Activated CD8-positive, alpha-beta memory T cell treated with anti-CD3 and anti-CD28 coated beads for 48 hours (primary cell): ENCODE results near the gene PLCD3.

ENCODE experiments used
- DNase-seq, 3 experiments: peaks; one replicate each; pipeline ENCODE4 v3.0.0-alpha.2; 2020; ENCODE audit warnings: low read depth in 2 of 3, low spot score in 2 of 3

The PLCD3 gene

DNA sequence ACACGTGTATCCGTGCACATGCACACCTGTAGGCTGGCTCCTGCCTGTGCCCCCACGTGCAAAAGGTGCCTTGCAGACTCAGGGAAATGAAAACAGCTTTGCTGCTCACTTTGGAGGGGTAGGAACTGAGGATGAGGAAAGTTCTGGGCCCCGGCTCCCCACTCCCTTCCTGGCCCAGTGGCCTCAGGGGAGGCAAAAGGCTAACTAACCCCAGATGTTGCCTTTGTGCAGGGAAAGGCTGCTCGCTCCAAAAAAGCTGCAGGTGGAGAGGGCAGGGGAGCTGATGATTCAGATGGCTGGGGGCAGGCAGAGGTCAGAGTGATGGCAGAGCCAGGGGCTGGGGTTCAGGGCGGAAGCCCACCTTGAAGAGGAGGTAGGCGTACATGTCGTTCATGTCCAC is 12.4 kb downstream of the PLCD3 start:
- DNase-seq = no peak

DNA sequence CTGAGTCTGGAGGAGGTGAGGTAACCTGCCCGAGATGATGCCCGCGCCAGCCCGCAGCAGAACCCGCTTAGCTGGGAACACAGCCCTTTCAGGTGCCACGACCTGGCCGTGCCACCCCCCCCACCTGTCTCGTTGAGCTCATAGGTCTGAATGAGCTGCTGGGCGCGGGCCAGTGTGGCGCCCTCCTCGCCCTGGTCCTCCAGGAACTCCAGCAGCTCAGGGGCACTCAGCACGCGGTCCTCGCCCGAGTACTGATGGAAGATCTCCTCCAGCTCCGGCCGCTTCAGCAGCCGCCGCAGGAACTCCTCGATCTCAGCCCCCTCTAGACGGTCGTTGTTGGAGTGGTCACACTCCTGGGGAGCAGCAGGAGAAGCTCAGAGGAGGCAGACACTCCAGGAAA is 13.6 kb downstream of the PLCD3 start:
- DNase-seq = no peak

DNA sequence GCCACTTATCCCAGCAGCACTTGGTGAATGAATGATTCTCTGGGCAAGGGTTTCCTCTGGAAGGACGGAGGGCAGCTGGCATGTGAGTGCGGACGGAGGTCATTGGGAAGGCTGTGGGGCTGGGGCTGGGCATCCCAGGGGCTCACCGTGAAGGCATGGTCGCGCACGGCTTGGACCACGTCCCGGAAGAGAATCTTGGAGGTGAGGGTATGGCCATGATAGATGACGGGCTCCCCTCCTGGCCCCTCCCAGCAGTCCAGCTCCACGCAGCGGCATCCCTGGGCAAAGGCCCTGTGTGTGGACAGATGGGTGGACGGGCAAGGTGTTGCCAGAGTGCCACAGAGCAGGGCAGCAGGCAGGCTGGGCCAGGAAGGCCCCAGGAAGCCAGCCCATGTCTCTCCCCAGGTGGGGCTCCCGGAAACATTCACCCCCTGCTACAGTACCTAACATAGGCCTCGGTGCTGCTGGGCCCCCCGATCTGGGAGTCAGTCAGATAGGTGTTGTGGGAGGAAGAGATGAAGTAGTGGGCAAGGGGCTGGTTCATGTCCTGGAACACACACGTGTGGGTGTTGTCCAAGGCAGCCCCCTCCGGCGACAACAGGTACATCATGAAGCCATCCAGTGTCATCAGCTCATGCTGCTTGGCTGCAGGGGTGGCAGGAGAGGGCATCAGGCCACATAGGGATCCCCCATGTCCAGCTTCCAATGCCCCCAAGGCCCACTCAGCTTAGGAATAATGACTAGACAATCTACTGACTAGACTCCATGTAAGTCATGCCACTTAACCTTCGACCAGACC is 14.3 kb downstream of the PLCD3 start:
- no peak for DNase-seq

DNA sequence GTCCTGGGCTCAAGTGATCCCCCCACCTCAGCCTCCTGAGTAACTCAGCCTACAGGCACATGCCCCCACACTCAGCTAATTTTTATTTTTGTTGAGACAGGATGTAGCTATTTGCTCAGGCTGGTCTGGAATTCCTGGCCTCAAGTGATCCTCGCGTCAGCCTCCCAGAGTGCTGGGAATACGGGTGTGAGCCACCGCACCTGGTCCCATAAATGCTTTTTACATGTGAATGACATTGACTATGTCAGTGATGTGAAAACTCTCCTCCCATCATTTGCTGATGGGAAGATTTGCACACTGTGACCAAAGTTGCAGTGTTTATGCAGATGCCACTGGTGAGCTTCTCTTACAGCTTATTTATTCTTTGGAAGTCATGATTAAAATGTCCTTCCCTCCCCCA is 15.0 kb downstream of the PLCD3 start:
- no peak for DNase-seq

DNA sequence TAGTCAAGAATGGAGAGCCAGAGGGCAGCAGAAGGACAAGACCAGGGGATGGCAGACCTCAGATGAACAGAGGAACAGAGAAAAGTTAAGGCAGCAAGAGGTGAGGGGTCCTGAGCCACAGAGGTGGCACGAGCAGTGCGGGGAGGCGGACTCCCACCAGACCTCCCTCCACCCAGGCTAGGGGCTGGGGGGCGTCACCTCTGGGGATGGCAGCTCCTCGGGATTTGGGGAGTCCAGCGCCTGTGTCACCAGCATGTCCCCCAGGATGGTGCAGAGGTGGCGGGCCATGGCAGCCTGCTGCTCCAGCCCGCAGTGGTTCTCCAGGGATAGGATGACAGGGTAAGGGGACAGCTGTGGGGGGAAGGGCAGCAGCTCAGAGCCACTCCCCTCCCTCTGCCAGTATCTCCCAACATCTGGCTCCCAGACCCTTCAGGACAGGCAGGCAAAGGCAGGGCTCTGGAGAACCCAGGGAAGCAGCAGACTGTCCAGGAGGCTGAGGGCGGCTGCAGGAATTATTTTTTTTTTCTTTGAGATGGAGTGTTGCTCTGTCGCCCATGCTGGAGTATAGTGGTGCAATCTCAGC is 15.8 kb downstream of the PLCD3 start:
- DNase-seq = no peak

DNA sequence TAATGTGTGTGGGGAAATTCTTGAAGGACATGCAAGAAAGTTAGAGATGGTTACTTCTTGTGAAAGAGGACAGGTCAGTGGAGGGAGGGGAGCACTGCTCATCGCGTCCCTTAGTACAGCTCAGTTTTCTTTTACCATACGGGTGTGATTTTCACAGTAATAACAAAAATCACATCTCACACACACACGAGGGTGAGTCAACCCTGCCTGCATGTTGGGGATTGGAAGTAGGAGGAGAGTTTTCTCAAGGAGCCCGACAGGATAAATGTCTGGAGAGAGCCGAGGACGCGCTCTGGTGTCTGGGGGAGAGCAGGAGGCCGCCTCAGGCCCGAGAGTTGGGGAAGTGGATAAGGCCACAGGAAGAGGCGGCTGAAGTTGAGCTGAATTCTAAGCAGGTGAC is 16.4 kb downstream of the PLCD3 start:
- no peak for DNase-seq

DNA sequence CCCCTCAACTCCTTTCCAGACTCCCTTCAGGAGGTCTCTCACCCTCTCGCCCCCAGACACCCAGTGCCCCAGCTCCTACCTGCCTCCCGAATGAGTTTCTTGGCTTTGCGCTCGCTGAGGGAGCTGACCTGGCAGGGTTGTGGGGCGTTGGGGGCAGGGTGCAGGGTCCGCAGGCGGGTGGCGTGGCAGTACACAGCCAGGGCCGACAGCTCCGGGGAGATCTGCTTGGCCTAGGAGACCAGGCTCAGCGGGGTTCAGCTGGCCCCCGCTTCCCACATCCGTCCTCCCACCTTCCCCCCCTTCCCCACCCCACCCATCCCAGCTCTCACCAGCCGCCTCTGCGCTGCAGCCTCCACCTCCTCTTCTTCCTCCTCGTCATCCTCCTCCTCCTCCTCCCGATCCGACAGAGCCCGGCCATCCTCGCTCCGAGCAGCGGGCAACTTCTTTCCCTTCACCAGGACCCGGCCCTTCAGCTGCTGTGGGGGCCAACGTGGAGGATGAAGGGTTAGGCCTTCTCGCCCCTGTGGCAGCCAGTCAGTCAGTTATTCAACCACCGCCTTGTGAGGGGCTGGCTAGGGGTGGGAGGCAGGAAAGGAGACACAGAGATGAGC is 17.2 kb downstream of the PLCD3 start:
- DNase-seq = no peak

DNA sequence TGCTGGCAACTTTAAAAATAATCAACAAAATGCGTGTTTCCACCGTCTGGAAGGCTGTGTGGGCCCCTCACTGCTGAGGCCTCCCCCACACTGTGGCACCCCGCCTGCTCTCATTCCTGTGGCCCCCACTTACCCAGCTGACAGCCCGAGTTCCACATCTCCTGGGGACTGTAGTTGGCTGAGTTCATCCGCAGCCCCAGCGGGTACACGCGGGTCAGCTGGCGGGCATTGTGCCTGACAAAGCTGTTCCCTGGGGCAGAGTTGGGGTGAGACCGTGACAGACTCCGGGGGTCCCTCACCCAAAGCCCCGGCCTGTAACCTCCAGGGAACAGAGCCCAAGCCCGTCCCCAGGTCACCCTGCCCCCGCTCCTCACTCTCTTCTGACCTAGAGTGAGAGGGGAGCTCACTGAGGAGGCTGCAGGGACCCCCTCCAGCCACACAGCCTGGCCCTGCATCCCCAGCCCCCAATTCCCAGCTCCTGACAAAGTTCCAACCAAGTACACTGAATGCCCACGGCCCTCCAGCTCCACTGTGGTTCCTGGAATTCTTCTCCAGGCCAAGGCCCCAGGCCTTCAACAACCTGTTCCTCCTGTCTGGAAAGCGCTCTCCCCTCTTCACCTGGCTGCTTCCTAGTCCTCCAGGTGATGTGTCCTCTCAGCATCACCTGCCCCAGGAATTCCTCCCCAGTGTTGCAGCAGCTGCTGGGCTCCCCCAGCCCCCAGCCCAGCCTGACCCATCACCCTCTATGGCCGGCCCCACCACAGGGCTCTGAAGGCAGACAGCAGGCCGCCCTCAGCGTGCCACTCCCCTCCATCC is 18.0 kb downstream of the PLCD3 start:
- no peak for DNase-seq

DNA sequence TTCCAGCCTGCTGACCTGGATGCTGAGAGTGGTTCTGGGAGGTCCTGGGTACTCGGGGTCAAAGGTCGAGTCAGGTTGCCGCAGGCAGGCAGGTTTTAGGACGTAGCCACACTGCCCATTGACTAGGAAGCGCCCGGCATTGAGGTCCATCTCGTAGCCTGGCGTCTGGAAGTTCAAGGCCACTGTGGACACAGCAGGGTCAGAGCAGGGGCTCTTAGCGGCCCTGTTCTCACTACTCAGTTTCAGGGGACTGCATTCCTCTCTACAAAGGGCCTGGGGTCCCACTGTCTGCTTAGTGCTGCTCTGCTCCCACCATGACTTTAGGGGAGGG is 18.9 kb downstream of the PLCD3 start:
- no peak for DNase-seq

DNA sequence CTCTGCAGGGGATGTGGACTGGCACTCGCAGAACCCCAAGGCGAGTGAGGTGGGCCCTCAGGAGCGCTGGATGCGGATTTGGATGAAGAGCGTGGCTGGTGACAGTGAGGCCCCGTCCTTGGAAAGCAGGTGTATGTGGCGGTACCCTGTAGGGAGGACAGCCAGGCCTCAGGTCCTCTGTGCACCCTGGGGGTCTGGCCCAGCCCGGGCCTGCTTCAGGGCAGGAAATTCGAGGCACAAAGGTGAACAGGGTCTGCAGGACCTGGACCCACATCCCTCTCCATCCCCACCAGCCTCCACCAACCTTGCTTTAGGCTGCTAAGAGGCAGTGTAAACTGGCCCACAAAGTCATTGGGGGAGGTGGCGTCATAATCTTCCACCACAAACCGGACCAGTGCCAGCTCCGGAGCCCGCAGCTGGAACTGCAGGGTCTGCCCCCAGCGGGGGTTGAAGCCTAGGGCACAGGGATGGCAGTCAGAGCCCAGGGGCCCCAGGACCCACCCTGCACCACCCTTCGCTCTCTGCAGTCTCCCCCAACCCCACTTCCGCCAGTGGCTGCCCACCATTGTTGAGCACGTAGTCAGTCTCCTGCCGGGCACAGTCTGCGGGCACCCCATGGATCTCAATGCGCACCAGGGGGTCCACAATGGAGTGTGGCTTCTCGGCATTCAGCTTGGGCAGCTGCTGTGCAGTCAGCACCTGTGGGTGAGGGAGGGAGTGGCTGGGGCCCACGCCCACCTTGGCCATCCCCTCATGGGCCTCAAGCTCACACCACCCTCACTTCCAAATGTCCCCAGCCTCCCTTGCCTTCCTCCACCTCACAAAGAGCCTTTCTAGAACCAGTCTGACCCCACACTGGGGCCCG is 19.5 kb downstream of the PLCD3 start:
- no peak for DNase-seq

DNA sequence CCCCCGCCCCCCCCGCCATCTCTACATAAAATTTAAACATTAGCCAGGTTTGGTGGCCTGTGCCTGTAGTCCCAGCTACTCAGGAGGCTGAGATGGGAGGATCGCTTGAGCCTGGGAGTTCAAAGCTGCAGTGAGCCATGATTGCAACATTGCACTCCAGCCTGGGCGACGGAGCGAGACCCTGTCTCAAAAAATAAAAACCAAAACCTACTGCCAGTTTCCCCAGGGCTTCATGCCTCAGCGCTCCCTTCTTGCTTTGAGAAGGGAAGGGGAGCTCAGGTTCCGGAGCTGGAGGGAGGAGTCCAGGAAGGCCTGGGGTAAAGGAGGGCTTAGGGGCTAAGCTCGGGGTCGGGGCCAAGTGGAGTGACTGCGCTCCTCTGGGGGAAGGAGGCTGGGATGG is 20.5 kb downstream of the PLCD3 start:
- DNase-seq = no peak

DNA sequence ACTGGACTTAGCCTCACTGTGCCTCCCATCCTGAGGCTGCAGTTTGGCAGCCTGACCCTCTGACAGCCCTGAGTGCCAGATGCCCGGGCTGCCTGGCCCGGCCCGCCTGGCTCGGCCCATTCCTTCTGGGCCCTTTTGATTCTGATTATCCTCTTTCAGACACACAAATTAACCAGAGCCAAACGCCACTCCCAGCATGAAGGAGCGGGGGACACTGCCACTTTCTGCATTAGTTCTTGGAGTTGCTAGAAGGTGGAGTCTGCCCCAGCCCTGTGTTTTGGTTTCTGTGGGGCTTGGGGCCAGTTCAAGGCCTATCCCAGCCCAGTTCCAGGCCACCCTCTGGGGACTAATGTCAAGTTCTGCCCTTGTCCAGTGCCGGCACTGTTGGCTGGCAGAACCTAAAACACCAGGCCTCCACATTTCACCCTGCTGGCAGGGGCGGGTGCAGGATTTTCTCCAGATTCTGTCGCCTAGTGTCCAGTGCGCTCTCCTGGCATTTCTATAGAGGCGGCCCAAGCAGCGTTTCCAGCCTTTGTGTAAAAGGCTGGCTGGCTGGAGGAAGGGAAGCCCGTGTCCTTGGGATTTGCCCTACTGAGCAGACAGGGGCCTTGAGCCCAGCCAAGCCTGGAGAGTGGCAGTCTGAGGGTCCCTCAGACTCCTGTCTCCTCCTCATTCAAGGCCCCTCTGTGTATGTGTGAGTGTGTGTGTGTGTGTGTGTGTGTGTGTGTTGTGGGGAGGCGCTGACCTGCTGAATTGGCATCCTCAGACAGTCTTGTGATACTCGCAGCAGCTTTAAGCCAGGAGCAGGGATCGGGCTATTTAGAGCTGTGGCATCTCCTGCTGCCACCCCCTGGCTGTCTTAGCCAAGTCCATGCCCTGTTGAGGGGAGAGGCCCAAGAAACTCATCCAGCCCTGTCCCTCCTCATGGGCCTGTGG is 21.4 kb downstream of the PLCD3 start:
- DNase-seq = no peak

DNA sequence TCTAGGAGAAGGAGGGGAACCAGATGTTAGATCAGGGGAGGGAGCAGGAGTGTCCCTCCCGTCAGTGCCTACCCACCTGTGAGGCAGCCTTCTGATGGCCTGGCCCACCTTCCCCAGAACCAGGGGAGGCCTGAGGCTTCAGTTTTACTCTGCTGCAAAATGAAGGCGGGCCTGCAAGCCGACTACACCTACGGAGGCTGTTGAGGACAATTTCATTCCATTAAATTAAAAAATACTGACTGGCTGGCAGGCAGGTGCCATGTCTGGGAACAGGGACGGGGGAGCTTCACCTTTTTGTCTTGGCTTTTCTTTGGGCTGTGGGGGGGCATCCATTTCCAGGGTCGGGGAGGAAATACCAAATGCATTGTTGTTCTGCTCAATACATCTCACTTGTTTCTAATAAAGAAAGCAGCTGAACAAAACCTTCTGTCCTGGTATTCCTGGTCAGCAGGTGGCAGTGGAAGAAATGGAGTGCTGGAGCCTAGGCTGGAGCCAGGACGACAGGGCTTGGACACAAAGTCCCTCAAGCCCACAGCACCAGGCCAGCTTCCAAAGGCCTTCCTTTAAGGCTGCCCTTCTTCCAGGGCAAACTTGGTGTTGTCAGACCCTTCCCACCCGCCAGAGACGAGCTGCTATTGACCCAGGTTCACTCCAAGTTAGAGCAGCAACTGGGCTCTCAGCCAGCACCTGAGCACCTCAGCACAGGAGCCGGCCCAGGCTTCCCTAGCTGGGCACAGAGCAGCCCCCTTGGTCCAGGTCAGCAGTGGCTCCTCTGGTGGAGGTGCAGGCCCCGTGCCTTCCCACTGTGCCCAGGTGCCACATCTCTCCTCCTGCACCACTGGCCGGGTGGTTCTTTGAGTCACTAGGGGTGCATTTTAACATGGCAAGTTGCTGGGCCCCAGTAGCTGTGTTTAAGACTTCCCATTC is 23.5 kb downstream of the PLCD3 start:
- no peak for DNase-seq

DNA sequence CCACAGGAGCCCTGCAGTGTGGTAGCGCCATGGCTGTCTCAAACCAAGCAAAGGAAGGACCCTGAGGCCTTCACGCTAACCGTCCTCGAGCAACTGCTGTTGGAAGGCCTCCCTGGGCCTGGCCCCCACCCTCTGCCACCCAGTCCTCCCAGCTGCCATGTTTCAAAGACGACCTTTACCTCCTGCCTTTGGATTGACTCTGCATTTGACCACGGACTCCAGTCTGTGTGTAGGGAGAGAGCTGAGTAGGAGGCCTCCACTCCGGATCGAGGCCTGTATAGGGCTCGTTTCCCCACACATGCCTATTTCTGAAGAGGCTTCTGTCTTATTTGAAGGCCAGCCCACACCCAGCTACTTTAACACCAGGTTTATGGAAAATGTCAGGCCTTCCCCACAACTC is 24.3 kb downstream of the PLCD3 start:
- no peak for DNase-seq

DNA sequence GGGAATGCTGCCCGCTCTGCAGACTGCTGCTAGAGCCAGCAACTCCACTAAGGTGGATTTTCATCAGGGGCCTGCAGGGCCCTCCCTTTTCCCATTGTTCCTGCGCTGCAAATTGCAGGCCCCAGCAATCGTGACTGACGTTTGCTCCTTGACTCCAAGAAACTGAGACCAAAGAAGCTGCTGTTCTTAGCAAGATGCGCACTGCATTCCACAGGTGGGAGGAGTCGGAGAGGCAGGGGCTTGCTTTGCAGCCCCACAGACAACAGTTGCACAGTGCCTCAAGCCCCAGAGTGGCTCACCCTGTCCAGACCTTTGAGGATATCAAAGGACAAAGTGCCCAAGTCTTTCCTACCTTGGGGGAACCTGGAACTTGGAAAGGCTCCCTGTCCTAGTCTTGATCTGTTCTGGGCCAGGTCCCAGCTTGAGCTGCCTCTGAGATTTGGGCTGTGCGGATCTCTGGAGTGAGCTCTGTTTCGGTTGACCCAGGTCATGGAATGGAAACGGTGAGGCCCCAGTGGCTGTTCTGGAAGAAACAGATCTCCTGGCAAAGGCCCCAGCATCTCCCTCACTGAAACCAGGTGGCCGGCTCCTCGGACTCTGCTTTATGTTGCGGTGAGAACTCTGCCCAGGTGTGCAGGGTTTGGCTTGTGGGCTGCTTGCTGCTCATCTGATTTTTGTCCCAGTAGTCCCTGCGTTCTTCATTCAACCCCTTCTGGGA is 24.9 kb downstream of the PLCD3 start:
- DNase-seq = no peak

DNA sequence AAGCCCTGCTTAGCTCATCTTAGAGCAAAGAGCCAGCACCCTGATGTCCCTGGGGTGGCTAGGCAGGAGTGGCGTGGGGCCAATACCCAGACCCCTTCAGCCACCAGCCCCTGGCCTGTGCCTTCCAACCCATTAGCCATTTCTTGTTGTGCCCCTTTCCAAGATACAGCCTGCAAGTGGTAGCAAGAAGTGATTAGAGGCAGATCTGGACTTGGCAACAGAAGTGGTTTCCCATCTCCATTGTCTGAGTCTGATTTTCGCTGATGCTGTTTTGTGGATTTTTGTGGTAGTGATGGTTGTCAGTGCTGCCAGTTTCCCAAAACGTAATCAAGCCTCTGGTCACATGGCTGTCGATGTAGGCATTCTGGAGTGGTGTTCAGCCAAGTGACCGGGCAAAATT is 25.7 kb downstream of the PLCD3 start:
- DNase-seq = no peak

DNA sequence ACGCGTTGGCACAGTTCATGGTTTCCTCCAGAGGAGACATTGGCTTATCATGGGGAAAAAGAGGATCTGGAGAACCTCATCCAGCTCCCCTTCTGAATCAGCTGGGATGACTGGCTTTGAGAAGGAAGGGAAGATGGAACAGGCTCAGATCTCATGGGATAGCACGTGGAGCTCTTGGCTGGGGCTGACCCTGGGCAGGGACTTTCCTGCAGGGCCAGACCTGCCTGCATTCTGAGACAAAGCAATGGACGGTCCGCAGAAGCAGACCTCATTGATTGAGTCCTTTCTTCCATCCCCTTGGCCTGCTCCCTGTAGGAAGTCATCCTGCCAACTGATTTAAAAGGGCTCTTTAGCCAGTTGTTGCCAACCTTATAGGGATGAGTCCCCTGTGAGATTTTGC is 26.2 kb downstream of the PLCD3 start:
- DNase-seq = no peak

DNA sequence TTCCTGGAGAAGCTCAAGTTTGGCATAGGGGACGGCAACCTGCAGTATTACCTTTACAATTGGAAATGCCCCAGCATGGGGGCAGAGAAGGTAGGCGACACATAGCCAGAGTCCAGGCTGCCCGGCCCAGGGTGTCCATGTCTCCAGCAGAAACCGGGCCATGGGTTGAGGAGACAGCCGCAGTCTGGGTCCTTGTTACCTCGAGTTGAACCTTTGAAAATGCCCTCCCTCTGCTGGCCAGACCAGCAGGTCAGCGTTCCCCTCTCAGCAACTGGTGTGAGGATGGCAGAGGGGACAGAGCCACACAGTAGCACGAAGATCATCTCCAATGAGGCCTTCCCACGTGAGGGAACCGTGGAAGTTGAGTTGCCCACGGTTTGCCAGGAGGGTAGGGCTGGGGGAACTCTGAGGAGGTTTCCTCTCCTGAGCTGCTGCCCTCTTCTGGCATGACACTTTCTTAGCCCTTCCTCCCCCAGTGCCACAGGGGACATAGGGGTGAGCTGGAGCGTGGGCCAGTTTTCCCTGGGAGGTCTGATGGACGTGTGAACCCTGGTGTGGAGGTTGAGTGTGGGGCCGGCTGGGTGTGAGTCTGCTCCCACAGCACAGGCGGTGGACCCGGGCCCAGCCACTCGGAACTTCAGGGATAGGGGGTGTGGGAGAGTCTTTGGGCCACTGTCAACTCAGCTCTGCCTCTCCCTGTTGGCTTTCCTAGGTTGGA is 27.2 kb downstream of the PLCD3 start:
- no peak for DNase-seq
